Esophagus squamous epithelium (tissue), 4 donors: ENCODE measurements around the gene FANCD2.

ENCODE experiments used
- POLR2A ChIP-seq, 4 donors: fragments of 450-650 bp; IDR thresholded peaks; one replicate each; pipeline ENCODE4 v1.6.1; 2017; ENCODE audit warnings: antibody characterized with exemption in 4 of 4, mild to moderate bottlenecking in 4 of 4, moderate library complexity in 3 of 4
- TF ChIP-seq, protein P1 (sequence below), 6 experiments: fragments of 450-650 bp in 4 of 6; fragments of 200-600 bp in 2 of 6; sonication (generic) in 2 of 6; IDR thresholded peaks; one replicate each; pipeline ENCODE4 v1.5.1; 2016 to 2019; ENCODE audit warnings: antibody characterized with exemption in 6 of 6, mild to moderate bottlenecking in 4 of 6, moderate library complexity in 4 of 6

DNA sequence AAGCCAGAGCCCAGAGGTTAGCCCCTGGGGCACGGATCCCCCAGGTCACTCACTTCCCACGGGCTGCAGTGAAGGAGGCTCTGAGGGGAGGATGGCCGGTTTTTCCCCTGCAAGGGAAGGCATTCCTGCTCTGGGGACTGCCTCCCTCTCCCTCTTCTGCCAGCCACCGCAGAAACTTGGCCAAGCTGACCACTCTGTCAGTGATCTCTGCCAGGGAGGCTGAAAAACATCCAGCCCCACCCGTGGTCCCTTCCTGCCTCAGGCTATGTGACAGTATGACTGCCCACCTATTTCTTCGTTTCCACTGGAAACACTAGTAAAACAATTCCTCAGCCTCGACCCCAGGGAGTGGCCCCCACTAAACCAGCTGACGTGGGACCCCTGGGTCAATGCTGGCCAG is 14.6 kb upstream of the FANCD2 start:
- TF ChIP-seq, protein P1, sequence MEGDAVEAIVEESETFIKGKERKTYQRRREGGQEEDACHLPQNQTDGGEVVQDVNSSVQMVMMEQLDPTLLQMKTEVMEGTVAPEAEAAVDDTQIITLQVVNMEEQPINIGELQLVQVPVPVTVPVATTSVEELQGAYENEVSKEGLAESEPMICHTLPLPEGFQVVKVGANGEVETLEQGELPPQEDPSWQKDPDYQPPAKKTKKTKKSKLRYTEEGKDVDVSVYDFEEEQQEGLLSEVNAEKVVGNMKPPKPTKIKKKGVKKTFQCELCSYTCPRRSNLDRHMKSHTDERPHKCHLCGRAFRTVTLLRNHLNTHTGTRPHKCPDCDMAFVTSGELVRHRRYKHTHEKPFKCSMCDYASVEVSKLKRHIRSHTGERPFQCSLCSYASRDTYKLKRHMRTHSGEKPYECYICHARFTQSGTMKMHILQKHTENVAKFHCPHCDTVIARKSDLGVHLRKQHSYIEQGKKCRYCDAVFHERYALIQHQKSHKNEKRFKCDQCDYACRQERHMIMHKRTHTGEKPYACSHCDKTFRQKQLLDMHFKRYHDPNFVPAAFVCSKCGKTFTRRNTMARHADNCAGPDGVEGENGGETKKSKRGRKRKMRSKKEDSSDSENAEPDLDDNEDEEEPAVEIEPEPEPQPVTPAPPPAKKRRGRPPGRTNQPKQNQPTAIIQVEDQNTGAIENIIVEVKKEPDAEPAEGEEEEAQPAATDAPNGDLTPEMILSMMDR (IDR thresholded peaks at IDR 0.05), result no peak
- TF ChIP-seq POLR2A (IDR thresholded peaks at IDR 0.05), result no peak
